ENCODE data around the gene EMC9. TPM values are rescaled to one million over a fixed set of nuclear protein-coding genes. Genes with fewer than 3 reads are reported as not detected.
A peak's percentile ranks its signal among the peaks of the same experiment; 100 is the strongest.

Gene EMC9
- total RNA-seq, 2 donors from 2014 or later, result 9.9 to 21.1 TPM

DNA sequence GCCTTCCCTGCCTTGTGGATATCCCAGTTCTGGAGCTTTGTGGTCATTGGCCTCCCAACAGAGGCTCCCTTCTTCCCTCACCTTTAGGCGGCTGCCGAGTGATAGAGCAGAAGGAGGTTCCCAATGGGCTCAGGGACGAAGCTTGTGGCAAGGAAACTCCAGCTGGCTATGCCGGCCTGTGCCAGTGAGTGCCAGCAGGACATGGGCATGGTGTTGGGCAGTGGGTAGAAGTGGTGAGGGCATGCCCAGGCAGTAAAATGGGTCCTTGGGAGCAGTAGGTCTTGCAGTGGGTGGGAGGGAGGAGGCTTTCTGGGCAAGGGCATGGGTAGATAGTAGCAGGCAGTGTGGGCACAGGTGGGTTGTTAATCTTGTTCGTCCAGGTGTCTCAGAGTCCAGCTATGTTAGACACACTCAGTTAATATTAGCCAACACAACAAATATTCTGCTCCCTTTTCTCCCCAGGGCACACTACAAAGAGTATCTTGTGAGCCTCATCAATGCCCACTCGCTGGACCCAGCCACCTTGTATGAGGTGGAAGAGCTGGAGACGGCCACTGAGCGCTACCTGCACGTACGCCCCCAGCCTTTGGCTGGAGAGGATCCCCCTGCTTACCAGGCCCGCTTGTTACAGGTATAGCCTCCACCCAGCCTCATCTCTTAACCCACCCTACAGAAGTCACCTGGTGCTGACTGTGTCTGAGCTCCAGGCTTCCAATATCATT lies 18.5 kb upstream of the EMC9 start:
- DNase-seq (no peak), ATAC-seq (no peak)
- Histone ChIP-seq H3K27me3 (no peaks in the 10 kb centered on the region), H3K4me3 (no peak overlapping the region), H3K9me3 (no peaks in the 10 kb centered on the region), H3K27ac (peak overlapping the region in 3 of 4 donors; percentile 79 to 89 (median 88)), H3K4me1 (peaks cover 35% of the 10 kb centered on the region), H3K36me3 (replicated peaks in 1 of 2; ENCODE audit: insufficient read depth in 1 of 2, low read depth in 2 of 2) (peaks cover 10 to 42% of the 10 kb centered on the region in 2 donors)
- 71 to 73% methylated on average over 11 of the region's 11 CpGs for WGBS, 2 donors
- intact Hi-C loops (cut with DNase I), result loop anchor here (10.0 kb wide), 1 partner anchor 105 kb away; the partner anchor contains the start of gene CARMIL3
- TF ChIP-seq, protein P1, sequence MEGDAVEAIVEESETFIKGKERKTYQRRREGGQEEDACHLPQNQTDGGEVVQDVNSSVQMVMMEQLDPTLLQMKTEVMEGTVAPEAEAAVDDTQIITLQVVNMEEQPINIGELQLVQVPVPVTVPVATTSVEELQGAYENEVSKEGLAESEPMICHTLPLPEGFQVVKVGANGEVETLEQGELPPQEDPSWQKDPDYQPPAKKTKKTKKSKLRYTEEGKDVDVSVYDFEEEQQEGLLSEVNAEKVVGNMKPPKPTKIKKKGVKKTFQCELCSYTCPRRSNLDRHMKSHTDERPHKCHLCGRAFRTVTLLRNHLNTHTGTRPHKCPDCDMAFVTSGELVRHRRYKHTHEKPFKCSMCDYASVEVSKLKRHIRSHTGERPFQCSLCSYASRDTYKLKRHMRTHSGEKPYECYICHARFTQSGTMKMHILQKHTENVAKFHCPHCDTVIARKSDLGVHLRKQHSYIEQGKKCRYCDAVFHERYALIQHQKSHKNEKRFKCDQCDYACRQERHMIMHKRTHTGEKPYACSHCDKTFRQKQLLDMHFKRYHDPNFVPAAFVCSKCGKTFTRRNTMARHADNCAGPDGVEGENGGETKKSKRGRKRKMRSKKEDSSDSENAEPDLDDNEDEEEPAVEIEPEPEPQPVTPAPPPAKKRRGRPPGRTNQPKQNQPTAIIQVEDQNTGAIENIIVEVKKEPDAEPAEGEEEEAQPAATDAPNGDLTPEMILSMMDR (IDR thresholded peaks at IDR 0.05), result no peak
- TF ChIP-seq POLR2A (IDR thresholded peaks at IDR 0.05), result no peak

GRCh38 chr14:24157331-24157730 lies 15.9 kb upstream of the EMC9 start:
- Histone ChIP-seq H3K4me3 (no peak overlapping the region), H3K4me1 (peaks cover 23% of the 10 kb centered on the region), H3K9me3 (no peaks in the 10 kb centered on the region), H3K27me3 (no peaks in the 10 kb centered on the region), H3K27ac (no peak overlapping the region), H3K36me3 (replicated peaks in 1 of 2; ENCODE audit: insufficient read depth in 1 of 2, low read depth in 2 of 2) (peaks cover 6 to 25% of the 10 kb centered on the region in 2 donors)
- ATAC-seq (no peak), DNase-seq (no peak)
- TF ChIP-seq, protein P1 (IDR thresholded peaks at IDR 0.05), result no peak
- TF ChIP-seq POLR2A (IDR thresholded peaks at IDR 0.05), result no peak
- WGBS, 2 donors, result 91 to 94% methylated on average over 12 of the region's 12 CpGs
- intact Hi-C loops (cut with DNase I), result no loop called here

GRCh38 chr14:24156840-24157239 lies 15.4 kb upstream of the EMC9 start:
- intact Hi-C loops (cut with DNase I), result no loop called here
- Histone ChIP-seq H3K27ac (no peak overlapping the region), H3K27me3 (no peaks in the 10 kb centered on the region), H3K4me1 (peaks cover 18% of the 10 kb centered on the region), H3K9me3 (no peaks in the 10 kb centered on the region), H3K4me3 (no peak overlapping the region), H3K36me3 (replicated peaks in 1 of 2; ENCODE audit: insufficient read depth in 1 of 2, low read depth in 2 of 2) (peaks cover 6 to 26% of the 10 kb centered on the region in 2 donors)
- 89 to 95% methylated on average over 1 of the region's 1 CpG for WGBS, 2 donors
- TF ChIP-seq, protein P1 (IDR thresholded peaks at IDR 0.05), result no peak
- no peak for TF ChIP-seq POLR2A (IDR thresholded peaks at IDR 0.05)
- no peak for DNase-seq
- no peak for ATAC-seq

DNA sequence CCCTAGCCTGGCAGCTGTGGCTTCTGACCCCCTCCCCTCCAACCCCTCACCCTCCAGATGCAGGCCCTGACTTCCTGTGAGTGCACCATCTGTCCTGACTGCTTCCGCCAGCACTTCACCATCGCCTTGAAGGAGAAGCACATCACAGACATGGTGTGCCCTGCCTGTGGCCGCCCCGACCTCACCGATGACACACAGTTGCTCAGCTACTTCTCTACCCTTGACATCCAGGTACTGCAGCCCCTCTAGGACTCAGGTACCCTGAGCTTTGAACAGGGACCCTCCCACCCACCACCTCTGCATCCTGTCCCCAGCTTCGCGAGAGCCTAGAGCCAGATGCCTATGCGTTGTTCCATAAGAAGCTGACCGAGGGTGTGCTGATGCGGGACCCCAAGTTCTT lies 13.7 kb upstream of the EMC9 start:
- Histone ChIP-seq H3K4me3 (no peak overlapping the region), H3K4me1 (peaks cover 5% of the 10 kb centered on the region), H3K9me3 (no peaks in the 10 kb centered on the region), H3K27ac (no peak overlapping the region), H3K36me3 (replicated peaks in 1 of 2; ENCODE audit: insufficient read depth in 1 of 2, low read depth in 2 of 2) (peaks cover 6 to 36% of the 10 kb centered on the region in 2 donors), H3K27me3 (no peaks in the 10 kb centered on the region)
- ATAC-seq, result no peak
- no peak for TF ChIP-seq POLR2A (IDR thresholded peaks at IDR 0.05)
- TF ChIP-seq, protein P1 (IDR thresholded peaks at IDR 0.05), result no peak
- 89 to 95% methylated on average over 9 to 10 of the region's 10 CpGs for WGBS, 2 donors
- DNase-seq, result no peak
- intact Hi-C loops (cut with DNase I), result no loop called here
